ENCODE data around the gene YJU2.

GRCh38 chr19:4294389-4294788 lies 47.5 kb downstream of the YJU2 start:
- TF ChIP-seq CTCF (IDR thresholded peaks at IDR 0.05) (no peak), EP300 (IDR thresholded peaks at IDR 0.05; ENCODE audit: low read depth) (no peak), POLR2A (IDR thresholded peaks at IDR 0.05) (no peak)

Data from transverse colon (tissue), 3 donors.